K562 (cell line): ENCODE measurements around the gene PPARD. TPM values are rescaled to one million over a fixed set of nuclear protein-coding genes. Genes with fewer than 3 reads are reported as not detected.

Experiments used
- BCOR ChIP-seq: fragments of 450-650 bp; IDR thresholded peaks from 2 replicates; pipeline ENCODE4 v1.6.1; 2016
- RBM22 ChIP-seq: fragments of 200-400 bp; formaldehyde crosslinking; IDR thresholded peaks from 2 replicates; pipeline ENCODE4 v1.6.1; 2018; ENCODE audit warnings: low read length, low read depth; ENCODE audit not compliant: poor library complexity, severe bottlenecking
- REST ChIP-seq, 2 experiments: fragments of 450-650 bp; formaldehyde crosslinking in 1 of 2; IDR thresholded peaks; 2 replicates each; pipeline versions ENCODE4 v1.4.0 to v1.6.1; 2014 to 2020; ENCODE audit warnings: mild to moderate bottlenecking in 2 of 2, borderline replicate concordance in 1 of 2, low read depth in 1 of 2
- SETDB1 ChIP-seq: IDR thresholded peaks from one replicate; pipeline ENCODE4 v1.6.1; 2012; ENCODE audit warnings: low read length, control low read depth, inconsistent platforms
- SMC3 ChIP-seq: conservative IDR thresholded peaks from 2 replicates; pipeline ENCODE4 v1.6.1; 2011; ENCODE audit warnings: low read depth, low read length, improper control_type of control experiment; ENCODE audit not compliant: insufficient read depth
- TAF9B ChIP-seq: fragments of 450-650 bp; IDR thresholded peaks from 2 replicates; pipeline ENCODE4 v1.6.1; 2018; ENCODE audit warnings: mild to moderate bottlenecking; ENCODE audit not compliant: partially characterized antibody
- ZNF639 ChIP-seq, 2 experiments: fragments of 200-800 bp in 1 of 2; sonication (Bioruptor generic) in 1 of 2; sonication (generic) in 1 of 2; formaldehyde crosslinking in 1 of 2; IDR thresholded peaks in 1 of 2; conservative IDR thresholded peaks in 1 of 2; 2 replicates each; pipeline versions ENCODE4 v1.5.0 to v1.6.1; 2016 to 2020; ENCODE audit warnings: missing compliant biosample characterization in 1 of 2, missing genetic modification characterization in 1 of 2, missing genetic modification reagents in 1 of 2
- polyA plus RNA-seq, 8 experiments: library from polyadenylated mRNA; depleted of rRNA in 4 of 8; stranded (reverse) in 5 of 8; unstranded in 3 of 8; fragments of >200 nt; fragmentation: Nextera tagmentation in 2 of 8; fragmentation: Illumina TruSeq in 1 of 8; extraction: Ambion mirVana in 2 of 8; extraction: Trizol in 1 of 8; gene quantifications; 2 replicates each; pipeline versions ENCODE4 v1.2.1 to v1.2.3, GENCODE V29; 2011 to 2014; ENCODE audit warnings: inconsistent platforms in 1 of 8, missing spikeins in 1 of 8
- total RNA-seq, 7 experiments: library from RNA; depleted of rRNA in 6 of 7; stranded (reverse); fragments of >200 nt in 6 of 7; fragmentation: Illumina TruSeq in 2 of 7; extraction: Trizol in 2 of 7; gene quantifications; 2 replicates each; pipeline versions ENCODE4 v1.2.1 to v1.2.3, GENCODE V29; 2011 to 2021; ENCODE audit warnings: low replicate concordance in 1 of 7

The PPARD gene
- total and polyA plus RNA-seq, 9 of the 15 experiments (the other 6 are each of a cell fraction or from before 2014, with no cell fraction given) = 0.14 to 13.2 (median 3.8) TPM

GRCh38 chr6:35415065-35415891, 72.9 kb downstream of the PPARD start (continued):
- TF ChIP-seq REST (IDR thresholded peaks at IDR 0.05; ENCODE audit: borderline replicate concordance) (peak; percentile 59), REST (CRISPR knock-in tag; IDR thresholded peaks at IDR 0.05; ENCODE audit: low read depth) (no peak), SETDB1 (no peak), TAF9B (no peak), RBM22 (no peak), ZNF639 (CRISPR knock-in tag; conservative IDR thresholded peaks at IDR 0.05 in 1 of 2, IDR thresholded peaks at IDR 0.05 in 1 of 2) (no peak), BCOR (no peak), SMC3 (peak; percentile 75)
